Neural cell (in vitro differentiated cells): ENCODE data around the gene STK38L. TPM values are rescaled to one million over a fixed set of nuclear protein-coding genes. Genes with fewer than 3 reads are reported as not detected.

Source experiments
- H2AFZ ChIP-seq: fragments of 200-600, 300-800 bp; sonication (generic), shearing (Covaris generic); 2 replicates; pipeline ENCODE4 v1.6.0; 2014; ENCODE audit warnings: low read depth, mild to moderate bottlenecking, antibody characterized with exemption, low read length, moderate library complexity
- H3F3A ChIP-seq: fragments of 200-600 bp; shearing (Covaris generic); 2 replicates; pipeline ENCODE4 v1.6.1; 2016; ENCODE audit warnings: mild to moderate bottlenecking, moderate library complexity, mixed read lengths, antibody characterized with exemption, low read length; ENCODE audit not compliant: insufficient read depth, poor library complexity, severe bottlenecking
- H3K27ac ChIP-seq: fragments of 200-600, 300-800 bp; sonication (generic), shearing (Covaris generic); 2 replicates; pipeline ENCODE4 v1.5.1; 2014; ENCODE audit warnings: mild to moderate bottlenecking, low read length, moderate library complexity
- H3K27me3 ChIP-seq: fragments of 300-800, 200-600 bp; sonication (generic), shearing (Covaris generic); 2 replicates; pipeline ENCODE4 v1.6.0; 2014; ENCODE audit warnings: mild to moderate bottlenecking, low read depth, low read length, moderate library complexity; ENCODE audit not compliant: insufficient read depth
- H3K36me3 ChIP-seq: fragments of 300-800, 200-600 bp; sonication (generic), shearing (Covaris generic); 2 replicates; pipeline ENCODE4 v1.5.1; 2014; ENCODE audit warnings: mild to moderate bottlenecking, antibody characterized with exemption, low read length, moderate library complexity; ENCODE audit not compliant: insufficient read depth
- H3K4me2 ChIP-seq: fragments of 300-800, 200-600 bp; sonication (generic), shearing (Covaris generic); 2 replicates; pipeline ENCODE4 v1.6.0; 2014; ENCODE audit warnings: mild to moderate bottlenecking, low read length
- H3K4me3 ChIP-seq: fragments of 300-800, 200-600 bp; sonication (generic), shearing (Covaris generic); 2 replicates; pipeline ENCODE4 v1.5.1; 2014; ENCODE audit warnings: mild to moderate bottlenecking, low read length, moderate library complexity
- H3K79me2 ChIP-seq: fragments of 200-600 bp; shearing (Covaris generic); replicated peaks from 2 replicates; pipeline ENCODE4 v1.6.0; 2014; ENCODE audit warnings: mild to moderate bottlenecking, low read length, moderate library complexity; ENCODE audit not compliant: insufficient read depth
- H3K9ac ChIP-seq: fragments of 300-800, 200-600 bp; sonication (generic), shearing (Covaris generic); 2 replicates; pipeline ENCODE4 v1.6.1; 2016; ENCODE audit warnings: mild to moderate bottlenecking, low read length, mixed read lengths
- H3K9me2 ChIP-seq: fragments of 200-600 bp; shearing (Covaris generic); 2 replicates; pipeline ENCODE4 v1.6.1; 2016; ENCODE audit warnings: mild to moderate bottlenecking, low read length, mixed read lengths; ENCODE audit not compliant: insufficient read depth
- H3K9me3 ChIP-seq: fragments of 200-600, 300-800 bp; sonication (generic), shearing (Covaris generic); 2 replicates; pipeline ENCODE4 v1.6.1; 2016; ENCODE audit warnings: mild to moderate bottlenecking, mixed run types, low read length, moderate library complexity, mixed read lengths
- H4K20me1 ChIP-seq: fragments of 200-600 bp; shearing (Covaris generic); 2 replicates; pipeline ENCODE4 v1.6.1; 2016; ENCODE audit warnings: mild to moderate bottlenecking, mixed run types; ENCODE audit not compliant: insufficient read depth
- EP300 ChIP-seq: fragments of 450-650 bp; conservative IDR thresholded peaks from 2 replicates; pipeline ENCODE4 v1.6.1; 2014; ENCODE audit warnings: antibody characterized with exemption, mild to moderate bottlenecking, moderate library complexity; ENCODE audit not compliant: poor library complexity, severe bottlenecking
- EZH2 ChIP-seq: fragments of 200-600, 300-800 bp; shearing (Covaris generic), sonication (generic); IDR thresholded peaks from 2 replicates; pipeline ENCODE4 v1.6.1; 2014; ENCODE audit warnings: antibody characterized with exemption, low read length, borderline replicate concordance, mild to moderate bottlenecking; ENCODE audit not compliant: insufficient read depth, poor library complexity, severe bottlenecking
- MXI1 ChIP-seq: fragments of 450-650 bp; conservative IDR thresholded peaks from 2 replicates; pipeline ENCODE4 v1.6.1; 2014; ENCODE audit warnings: antibody characterized with exemption, mild to moderate bottlenecking; ENCODE audit not compliant: poor library complexity, severe bottlenecking
- RAD21 ChIP-seq: fragments of 450-650 bp; conservative IDR thresholded peaks from 2 replicates; pipeline ENCODE4 v1.6.1; 2014; ENCODE audit warnings: antibody characterized with exemption, mild to moderate bottlenecking, moderate library complexity
- SMC3 ChIP-seq: fragments of 450-650 bp; conservative IDR thresholded peaks from 2 replicates; pipeline ENCODE4 v1.6.1; 2014; ENCODE audit warnings: antibody characterized with exemption, mild to moderate bottlenecking, moderate library complexity; ENCODE audit not compliant: poor library complexity
- TAF1 ChIP-seq: IDR thresholded peaks from 2 replicates; pipeline ENCODE4 v1.6.1; 2012; ENCODE audit warnings: low read depth
- polyA plus RNA-seq: library from polyadenylated mRNA; depleted of rRNA; stranded (reverse); fragments of >200 nt; gene quantifications from 2 replicates; pipeline ENCODE4 v1.2.3, GENCODE V29; 2014
- TF ChIP-seq, protein P1 (sequence below): fragments of 450-650 bp; IDR thresholded peaks from 2 replicates; pipeline ENCODE4 v1.5.1; 2014; ENCODE audit warnings: antibody characterized with exemption, mild to moderate bottlenecking, moderate library complexity; ENCODE audit not compliant: poor library complexity, severe bottlenecking
- TF ChIP-seq, protein P2 (sequence below): IDR thresholded peaks from 2 replicates; pipeline ENCODE4 v1.6.1; 2012; ENCODE audit warnings: borderline replicate concordance

The STK38L gene
- polyA plus RNA-seq, 1 donor from 2014 or later = 31.5 TPM

DNA sequence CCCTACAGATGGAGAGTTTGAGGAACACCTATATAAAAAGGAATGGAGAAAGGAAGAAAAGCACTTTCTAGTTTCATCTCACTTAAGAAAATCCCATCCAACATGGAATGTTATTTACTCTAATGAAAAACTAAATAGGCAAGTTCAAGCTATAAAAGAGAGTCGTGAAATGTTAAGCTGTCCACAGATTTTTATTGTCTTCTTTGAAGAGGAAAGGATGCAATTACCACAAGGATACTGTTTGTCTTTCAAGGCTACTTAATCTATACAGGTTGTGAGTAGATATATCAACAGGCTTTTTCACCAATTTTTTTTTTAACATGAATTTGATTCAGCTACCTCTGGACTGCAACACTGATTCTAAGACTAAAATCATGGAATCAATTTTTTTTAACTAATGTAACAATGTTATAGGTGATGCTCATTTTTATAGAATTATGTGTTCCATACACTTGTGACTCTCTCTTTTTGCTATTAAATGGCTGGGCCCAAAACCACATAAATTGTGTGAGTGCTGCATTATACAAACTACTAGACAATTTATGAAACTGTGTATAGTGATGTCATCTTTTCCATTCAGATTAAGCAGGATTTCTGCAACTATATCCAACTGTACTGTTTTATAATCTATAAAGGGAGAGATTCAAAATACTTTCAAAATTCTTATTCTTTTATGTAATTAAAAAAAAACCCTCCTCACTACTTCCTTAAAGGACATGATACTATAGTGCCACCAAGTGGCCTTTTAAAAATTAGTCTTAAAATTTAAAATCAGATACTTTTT is 61.8 kb downstream of the STK38L start:
- no peak overlapping the region for H3K4me2 ChIP-seq
- no peak overlapping the region for H2AFZ ChIP-seq
- no peak for TF ChIP-seq MXI1
- TF ChIP-seq, protein P1, sequence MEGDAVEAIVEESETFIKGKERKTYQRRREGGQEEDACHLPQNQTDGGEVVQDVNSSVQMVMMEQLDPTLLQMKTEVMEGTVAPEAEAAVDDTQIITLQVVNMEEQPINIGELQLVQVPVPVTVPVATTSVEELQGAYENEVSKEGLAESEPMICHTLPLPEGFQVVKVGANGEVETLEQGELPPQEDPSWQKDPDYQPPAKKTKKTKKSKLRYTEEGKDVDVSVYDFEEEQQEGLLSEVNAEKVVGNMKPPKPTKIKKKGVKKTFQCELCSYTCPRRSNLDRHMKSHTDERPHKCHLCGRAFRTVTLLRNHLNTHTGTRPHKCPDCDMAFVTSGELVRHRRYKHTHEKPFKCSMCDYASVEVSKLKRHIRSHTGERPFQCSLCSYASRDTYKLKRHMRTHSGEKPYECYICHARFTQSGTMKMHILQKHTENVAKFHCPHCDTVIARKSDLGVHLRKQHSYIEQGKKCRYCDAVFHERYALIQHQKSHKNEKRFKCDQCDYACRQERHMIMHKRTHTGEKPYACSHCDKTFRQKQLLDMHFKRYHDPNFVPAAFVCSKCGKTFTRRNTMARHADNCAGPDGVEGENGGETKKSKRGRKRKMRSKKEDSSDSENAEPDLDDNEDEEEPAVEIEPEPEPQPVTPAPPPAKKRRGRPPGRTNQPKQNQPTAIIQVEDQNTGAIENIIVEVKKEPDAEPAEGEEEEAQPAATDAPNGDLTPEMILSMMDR = peak; percentile 63
- TF ChIP-seq EZH2 = no peak
- no peak for TF ChIP-seq TAF1
- TF ChIP-seq RAD21 = peak; percentile 72
- peak; percentile 60 for TF ChIP-seq SMC3
- H3K9ac ChIP-seq = no peak overlapping the region
- H3K79me2 ChIP-seq = no peaks in the 10 kb centered on the region
- no peaks in the 10 kb centered on the region for H3F3A ChIP-seq
- no peaks in the 10 kb centered on the region for H3K27me3 ChIP-seq
- no peak overlapping the region for H3K27ac ChIP-seq
- H3K4me3 ChIP-seq = no peak overlapping the region
- H3K9me2 ChIP-seq = no peaks in the 10 kb centered on the region
- no peaks in the 10 kb centered on the region for H3K9me3 ChIP-seq
- no peaks in the 10 kb centered on the region for H3K36me3 ChIP-seq
- H4K20me1 ChIP-seq = no peaks in the 10 kb centered on the region

DNA sequence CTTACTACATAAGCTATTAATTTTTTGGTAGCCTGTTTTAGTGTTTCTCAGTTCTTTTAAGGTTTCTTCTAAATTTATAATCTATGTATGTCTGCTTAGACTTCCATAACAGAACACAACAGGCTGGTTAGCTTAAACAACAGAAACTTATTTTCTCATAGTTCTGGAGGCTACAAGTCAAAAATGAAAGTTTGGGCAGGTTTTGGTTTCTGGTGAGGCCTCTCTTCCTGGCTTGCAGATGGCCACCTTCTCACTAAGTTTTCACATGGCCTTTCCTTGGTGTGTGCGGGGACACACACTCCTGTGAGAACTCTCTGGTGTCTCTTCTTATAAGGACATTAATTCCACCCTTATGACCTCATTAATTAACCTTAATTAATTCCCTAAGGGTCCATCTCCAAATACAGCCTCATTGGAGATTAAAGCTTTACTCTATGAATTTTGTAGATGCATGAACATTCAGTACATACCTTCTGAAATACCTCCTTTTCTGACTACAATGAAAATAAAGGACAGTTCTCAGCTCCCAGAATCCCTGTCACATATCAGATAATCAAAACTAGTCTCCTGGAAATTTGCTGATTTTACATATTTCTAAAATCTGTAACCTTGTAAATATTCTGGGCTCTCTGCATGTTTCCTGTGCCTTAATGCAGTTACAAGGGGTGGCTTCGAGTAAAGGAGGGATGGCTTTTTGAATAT is 65.4 kb downstream of the STK38L start:
- Histone ChIP-seq H3K9me3 (no peaks in the 10 kb centered on the region), H3K27me3 (no peaks in the 10 kb centered on the region), H3K27ac (no peak overlapping the region), H3K4me3 (no peak overlapping the region), H3K36me3 (no peaks in the 10 kb centered on the region), H3K9ac (no peak overlapping the region), H3F3A (no peaks in the 10 kb centered on the region), H4K20me1 (no peaks in the 10 kb centered on the region), H2AFZ (no peak overlapping the region), H3K79me2 (no peaks in the 10 kb centered on the region), H3K4me2 (no peak overlapping the region), H3K9me2 (no peaks in the 10 kb centered on the region)
- TF ChIP-seq TAF1 (no peak), RAD21 (no peak), EP300 (no peak), SMC3 (no peak), MXI1 (no peak)
- TF ChIP-seq, protein P1 = no peak
- TF ChIP-seq, protein P2, sequence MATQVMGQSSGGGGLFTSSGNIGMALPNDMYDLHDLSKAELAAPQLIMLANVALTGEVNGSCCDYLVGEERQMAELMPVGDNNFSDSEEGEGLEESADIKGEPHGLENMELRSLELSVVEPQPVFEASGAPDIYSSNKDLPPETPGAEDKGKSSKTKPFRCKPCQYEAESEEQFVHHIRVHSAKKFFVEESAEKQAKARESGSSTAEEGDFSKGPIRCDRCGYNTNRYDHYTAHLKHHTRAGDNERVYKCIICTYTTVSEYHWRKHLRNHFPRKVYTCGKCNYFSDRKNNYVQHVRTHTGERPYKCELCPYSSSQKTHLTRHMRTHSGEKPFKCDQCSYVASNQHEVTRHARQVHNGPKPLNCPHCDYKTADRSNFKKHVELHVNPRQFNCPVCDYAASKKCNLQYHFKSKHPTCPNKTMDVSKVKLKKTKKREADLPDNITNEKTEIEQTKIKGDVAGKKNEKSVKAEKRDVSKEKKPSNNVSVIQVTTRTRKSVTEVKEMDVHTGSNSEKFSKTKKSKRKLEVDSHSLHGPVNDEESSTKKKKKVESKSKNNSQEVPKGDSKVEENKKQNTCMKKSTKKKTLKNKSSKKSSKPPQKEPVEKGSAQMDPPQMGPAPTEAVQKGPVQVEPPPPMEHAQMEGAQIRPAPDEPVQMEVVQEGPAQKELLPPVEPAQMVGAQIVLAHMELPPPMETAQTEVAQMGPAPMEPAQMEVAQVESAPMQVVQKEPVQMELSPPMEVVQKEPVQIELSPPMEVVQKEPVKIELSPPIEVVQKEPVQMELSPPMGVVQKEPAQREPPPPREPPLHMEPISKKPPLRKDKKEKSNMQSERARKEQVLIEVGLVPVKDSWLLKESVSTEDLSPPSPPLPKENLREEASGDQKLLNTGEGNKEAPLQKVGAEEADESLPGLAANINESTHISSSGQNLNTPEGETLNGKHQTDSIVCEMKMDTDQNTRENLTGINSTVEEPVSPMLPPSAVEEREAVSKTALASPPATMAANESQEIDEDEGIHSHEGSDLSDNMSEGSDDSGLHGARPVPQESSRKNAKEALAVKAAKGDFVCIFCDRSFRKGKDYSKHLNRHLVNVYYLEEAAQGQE = no peak
